ENCODE data around the gene IFRD2. TPM values are rescaled to one million over a fixed set of nuclear protein-coding genes. Genes with fewer than 3 reads are reported as not detected.
"Not testable (repeated sequence)": the region's sequence is repeated elsewhere in the genome, so short reads cannot be mapped to it uniquely, and the experiment has no call there.

IFRD2 gene
- total RNA-seq, 1 donor from 2014 or later, result 77.7 TPM

- peaks cover 3% of the 10 kb centered on the region for H3K36me3 ChIP-seq (ENCODE audit: control insufficient read depth, insufficient read depth, low read length)
- no peak for DNase-seq (ENCODE audit: low read depth)
- TF ChIP-seq, protein P1, sequence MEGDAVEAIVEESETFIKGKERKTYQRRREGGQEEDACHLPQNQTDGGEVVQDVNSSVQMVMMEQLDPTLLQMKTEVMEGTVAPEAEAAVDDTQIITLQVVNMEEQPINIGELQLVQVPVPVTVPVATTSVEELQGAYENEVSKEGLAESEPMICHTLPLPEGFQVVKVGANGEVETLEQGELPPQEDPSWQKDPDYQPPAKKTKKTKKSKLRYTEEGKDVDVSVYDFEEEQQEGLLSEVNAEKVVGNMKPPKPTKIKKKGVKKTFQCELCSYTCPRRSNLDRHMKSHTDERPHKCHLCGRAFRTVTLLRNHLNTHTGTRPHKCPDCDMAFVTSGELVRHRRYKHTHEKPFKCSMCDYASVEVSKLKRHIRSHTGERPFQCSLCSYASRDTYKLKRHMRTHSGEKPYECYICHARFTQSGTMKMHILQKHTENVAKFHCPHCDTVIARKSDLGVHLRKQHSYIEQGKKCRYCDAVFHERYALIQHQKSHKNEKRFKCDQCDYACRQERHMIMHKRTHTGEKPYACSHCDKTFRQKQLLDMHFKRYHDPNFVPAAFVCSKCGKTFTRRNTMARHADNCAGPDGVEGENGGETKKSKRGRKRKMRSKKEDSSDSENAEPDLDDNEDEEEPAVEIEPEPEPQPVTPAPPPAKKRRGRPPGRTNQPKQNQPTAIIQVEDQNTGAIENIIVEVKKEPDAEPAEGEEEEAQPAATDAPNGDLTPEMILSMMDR (IDR thresholded peaks at IDR 0.05; ENCODE audit: insufficient read depth, low read length, poor library complexity, severe bottlenecking), result no peak
These were observed 5.7 kb downstream of the IFRD2 start for GRCh38 chr3:50286322-50287227.

DNA sequence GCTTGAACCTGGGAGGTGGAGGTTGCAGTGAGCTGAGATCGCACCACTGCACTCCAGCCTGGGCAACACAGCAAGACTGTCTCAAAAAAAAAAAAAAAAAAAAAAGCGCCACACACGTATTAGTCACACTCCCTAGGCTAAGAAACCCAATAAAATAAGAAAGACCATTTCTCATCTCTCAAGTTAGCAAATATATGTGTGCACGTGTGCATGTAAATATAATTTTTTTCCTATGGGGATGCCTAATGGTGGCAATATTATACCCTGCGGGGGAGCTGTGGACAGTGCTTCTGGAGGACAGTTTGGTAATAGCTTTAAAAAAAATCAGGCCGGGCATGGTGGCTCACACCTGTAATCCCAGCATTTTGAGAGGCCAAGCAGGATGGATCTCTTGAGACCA is 8.1 kb downstream of the IFRD2 start:
- H3K27me3 ChIP-seq (ENCODE audit: control insufficient read depth, insufficient read depth, low read length); H3K4me3 ChIP-seq (ENCODE audit: low read depth, low read length); DNase-seq (ENCODE audit: low read depth); H3K36me3 ChIP-seq (ENCODE audit: control insufficient read depth, insufficient read depth, low read length): not testable (repeated sequence)

More at GRCh38 chr3:50286322-50287227, 5.7 kb downstream of the IFRD2 start:
- H3K27me3 ChIP-seq (ENCODE audit: control insufficient read depth, insufficient read depth, low read length), result no peaks in the 10 kb centered on the region
- H3K4me3 ChIP-seq (ENCODE audit: low read depth, low read length), result no peak overlapping the region

- H3K27me3 ChIP-seq (ENCODE audit: control insufficient read depth, insufficient read depth, low read length), result peaks cover 25% of the 10 kb centered on the region
- TF ChIP-seq, protein P1 (IDR thresholded peaks at IDR 0.05; ENCODE audit: insufficient read depth, low read length, poor library complexity, severe bottlenecking), result no peak
- no peak overlapping the region for H3K4me3 ChIP-seq (ENCODE audit: low read depth, low read length)
- DNase-seq (ENCODE audit: low read depth), result no peak
- no peaks in the 10 kb centered on the region for H3K36me3 ChIP-seq (ENCODE audit: control insufficient read depth, insufficient read depth, low read length)
These were observed 12.8 kb downstream of the IFRD2 start for GRCh38 chr3:50279255-50280016.

- Histone ChIP-seq H3K36me3 (ENCODE audit: control insufficient read depth, insufficient read depth, low read length) (no peaks in the 10 kb centered on the region), H3K27me3 (ENCODE audit: control insufficient read depth, insufficient read depth, low read length) (peaks cover 27% of the 10 kb centered on the region), H3K4me3 (ENCODE audit: low read depth, low read length) (no peak within 1 kb of the TSS)
- TF ChIP-seq, protein P1 (IDR thresholded peaks at IDR 0.05; ENCODE audit: insufficient read depth, low read length, poor library complexity, severe bottlenecking), result no peak
- no peak for DNase-seq (ENCODE audit: low read depth)
These were observed 13.4 kb downstream of the IFRD2 start, which contains the start of gene LSMEM2 for GRCh38 chr3:50278880-50279224. LSMEM2 (plus strand) TSS chr3:50279087; CDS start chr3:50279114, 27 bp downstream.

GRCh38 chr3:50278123-50278879 is 13.9 kb downstream of the IFRD2 start:
- Histone ChIP-seq H3K27me3 (ENCODE audit: control insufficient read depth, insufficient read depth, low read length) (peaks cover 32% of the 10 kb centered on the region), H3K4me3 (ENCODE audit: low read depth, low read length) (no peak overlapping the region), H3K36me3 (ENCODE audit: control insufficient read depth, insufficient read depth, low read length) (no peaks in the 10 kb centered on the region)
- DNase-seq (ENCODE audit: low read depth), result no peak
- TF ChIP-seq, protein P1 (IDR thresholded peaks at IDR 0.05; ENCODE audit: insufficient read depth, low read length, poor library complexity, severe bottlenecking), result no peak

- TF ChIP-seq, protein P1 (IDR thresholded peaks at IDR 0.05; ENCODE audit: insufficient read depth, low read length, poor library complexity, severe bottlenecking), result no peak
- Histone ChIP-seq H3K36me3 (ENCODE audit: control insufficient read depth, insufficient read depth, low read length) (no peaks in the 10 kb centered on the region), H3K27me3 (ENCODE audit: control insufficient read depth, insufficient read depth, low read length) (peaks cover 35% of the 10 kb centered on the region), H3K4me3 (ENCODE audit: low read depth, low read length) (no peak overlapping the region)
- no peak for DNase-seq (ENCODE audit: low read depth)
These were observed 15.5 kb downstream of the IFRD2 start for GRCh38 chr3:50276762-50277101.

Measured in kidney epithelial cell (primary cell).